ENCODE data around the gene PPCS.
"Not testable (repeated sequence)": the region's sequence is repeated elsewhere in the genome, so short reads cannot be mapped to it uniquely, and the experiment has no call there.

The PPCS gene

DNA sequence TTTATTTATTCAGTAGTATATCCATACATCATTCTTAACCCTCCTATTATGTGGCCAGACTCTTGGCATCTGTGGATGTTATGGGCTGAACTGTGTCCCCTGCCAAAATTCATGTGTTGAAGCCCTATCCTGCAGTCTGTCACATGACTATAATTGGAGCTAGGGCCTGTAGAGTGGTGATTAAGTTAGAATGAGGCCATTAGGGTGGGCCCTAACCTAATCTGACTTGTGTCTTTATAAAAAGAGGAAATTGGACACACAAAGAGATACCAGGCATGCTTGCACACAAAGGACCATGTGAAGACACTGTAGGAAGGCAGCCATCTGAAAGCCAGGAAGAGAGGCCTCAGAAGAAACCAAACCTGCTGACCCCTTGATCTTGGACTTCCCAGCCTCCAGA is 7.1 kb upstream of the PPCS start:
- FAIRE-seq = no peak
- no peak for DNase-seq (ENCODE audit: extremely low spot score, insufficient read length, low read depth)

- FAIRE-seq = no peak
These were observed 6.3 kb upstream of the PPCS start for GRCh38 chr1:42450061-42450460.

GRCh38 chr1:42453386-42453785 is 3.0 kb upstream of the PPCS start:
- DNase-seq (ENCODE audit: extremely low spot score, insufficient read length, low read depth) (no peak), FAIRE-seq (no peak)

More at GRCh38 chr1:42450061-42450460, 6.3 kb upstream of the PPCS start:
- no peak for DNase-seq (ENCODE audit: extremely low spot score, insufficient read length, low read depth)

- no peak for DNase-seq (ENCODE audit: extremely low spot score, insufficient read length, low read depth)
- FAIRE-seq = no peak
These were observed 1.9 kb upstream of the PPCS start for GRCh38 chr1:42454403-42454802.

DNA sequence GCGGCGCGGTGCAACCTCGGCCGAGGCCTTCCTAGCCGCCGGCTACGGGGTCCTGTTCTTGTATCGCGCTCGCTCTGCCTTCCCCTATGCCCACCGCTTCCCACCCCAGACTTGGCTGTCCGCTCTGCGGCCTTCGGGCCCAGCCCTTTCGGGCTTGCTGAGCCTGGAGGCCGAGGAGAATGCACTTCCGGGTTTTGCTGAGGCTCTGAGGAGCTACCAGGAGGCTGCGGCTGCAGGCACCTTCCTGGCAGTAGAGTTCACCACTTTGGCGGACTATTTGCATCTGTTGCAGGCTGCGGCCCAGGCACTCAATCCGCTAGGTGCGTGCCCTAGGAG is 379 bp downstream of the PPCS start:
- FAIRE-seq = peak; percentile 70

DNA sequence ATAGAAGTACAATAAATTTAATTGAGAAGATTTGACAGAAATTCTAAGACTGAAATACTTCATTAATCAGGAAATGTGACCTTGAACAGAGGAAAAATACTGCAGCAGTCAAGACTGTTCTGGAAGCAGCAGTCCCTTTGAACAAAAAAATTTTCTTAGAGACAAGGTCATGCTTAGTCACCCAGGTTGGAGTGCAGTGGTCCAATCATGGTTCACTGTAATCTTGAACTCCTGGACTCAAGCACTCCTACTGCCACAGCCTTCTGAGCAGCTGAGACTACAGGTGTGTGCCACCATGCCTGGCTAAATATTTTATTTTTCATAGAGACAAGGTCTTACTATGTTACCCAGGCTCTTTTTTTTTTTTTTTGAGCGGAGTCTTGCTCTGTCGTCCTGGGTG is 4.9 kb downstream of the PPCS start:
- FAIRE-seq = no peak
- no peak for DNase-seq (ENCODE audit: extremely low spot score, insufficient read length, low read depth)

More for the DNA sequence above, 379 bp downstream of the PPCS start:
- DNase-seq (ENCODE audit: extremely low spot score, insufficient read length, low read depth) = peak; percentile 53

DNA sequence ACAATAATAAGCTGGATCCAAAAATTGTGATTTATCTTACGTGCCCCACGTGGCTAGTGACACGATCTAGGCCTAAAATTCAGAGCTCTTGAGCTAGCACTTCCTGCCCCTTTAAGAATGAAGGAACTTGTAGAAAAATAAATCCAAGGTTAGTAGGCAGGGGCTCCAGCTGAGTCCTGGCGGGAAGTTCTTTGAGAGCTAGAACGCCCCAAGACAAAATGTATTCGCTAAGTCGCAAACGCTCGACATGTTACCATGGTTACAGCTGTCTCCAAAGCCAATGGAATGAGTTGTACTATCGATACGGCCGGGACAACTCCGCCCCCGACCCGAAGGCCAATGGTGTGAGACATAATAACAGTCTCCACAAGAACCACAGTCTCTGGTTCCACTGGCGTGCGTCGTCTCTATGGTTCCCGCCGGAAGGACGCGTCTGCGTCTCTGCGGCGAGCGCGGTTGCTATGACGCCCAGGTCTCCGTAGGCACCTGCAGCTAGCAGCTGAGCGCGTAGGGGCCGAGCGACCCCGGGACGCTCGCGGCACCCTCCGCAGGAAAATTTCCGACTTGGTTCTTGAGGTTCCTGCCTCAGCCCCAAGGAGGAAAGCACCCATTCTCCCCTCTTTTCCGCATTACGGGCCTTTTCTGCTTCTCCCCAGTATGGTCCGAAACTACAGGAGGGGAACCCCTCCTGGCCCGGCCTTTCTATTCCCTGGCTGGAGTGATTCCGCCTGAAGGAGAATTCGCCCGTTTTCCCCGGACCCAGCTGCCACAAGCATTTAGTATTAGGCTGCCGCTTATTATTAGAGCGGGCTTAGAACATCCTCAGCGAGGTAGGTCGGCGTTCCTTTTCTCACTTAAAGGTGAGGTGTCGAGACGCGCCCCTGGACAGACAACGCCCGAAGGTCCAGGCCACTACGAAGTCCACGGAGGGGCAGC is 6.8 kb downstream of the PPCS start, which contains the start of gene CCDC30:
TSS of gene CCDC30 (plus strand) at position 459 of the 936 bp plus-strand sequence. CDS start 17,266 bp downstream, outside the sequence.
- DNase-seq (ENCODE audit: extremely low spot score, insufficient read length, low read depth) (peak; percentile 92), FAIRE-seq (peak; percentile 99)

DNA sequence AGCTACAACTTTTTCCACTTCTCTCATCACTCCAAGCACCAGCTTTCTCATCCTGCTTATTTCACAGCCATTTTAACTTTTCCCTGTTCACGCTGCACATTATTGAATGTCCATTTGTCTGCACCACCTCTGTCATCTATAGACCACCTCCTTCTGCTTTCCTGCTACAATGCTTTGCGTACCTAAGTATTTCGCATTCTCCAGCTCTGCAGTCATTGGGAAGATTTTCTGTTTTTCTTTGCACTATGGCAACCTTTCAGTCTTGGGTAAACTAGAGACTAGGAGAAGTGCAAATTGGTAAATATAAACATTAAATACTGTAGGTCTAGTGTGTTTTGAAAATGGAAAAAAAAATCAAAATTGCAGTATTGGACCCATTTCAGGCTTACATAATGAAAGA is 7.6 kb downstream of the PPCS start:
- no peak for FAIRE-seq
- DNase-seq (ENCODE audit: extremely low spot score, insufficient read length, low read depth) = no peak

- DNase-seq (ENCODE audit: extremely low spot score, insufficient read length, low read depth) (no peak), FAIRE-seq (no peak)
These were observed 9.7 kb downstream of the PPCS start for GRCh38 chr1:42466030-42466429.

DNA sequence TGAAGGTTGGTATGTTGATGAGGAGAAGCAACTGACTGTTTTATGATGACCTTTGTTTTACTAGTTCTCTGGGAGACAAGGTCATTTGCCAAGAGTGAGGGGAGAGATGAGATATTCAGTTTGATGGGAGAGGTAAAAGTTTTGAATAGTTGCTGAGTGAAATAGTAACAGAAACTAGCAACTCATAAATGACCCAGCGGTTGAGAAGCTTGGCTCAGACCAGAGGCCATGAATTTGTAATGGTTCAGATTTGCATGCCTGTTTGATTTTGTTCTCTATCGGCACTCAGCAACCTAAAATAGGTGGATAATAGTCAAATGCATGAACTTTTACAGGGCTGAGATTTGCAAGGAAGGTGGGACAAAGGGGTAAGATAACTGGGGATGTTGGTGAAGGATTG is 13.4 kb downstream of the PPCS start:
- FAIRE-seq (no peak), DNase-seq (ENCODE audit: extremely low spot score, insufficient read length, low read depth) (no peak)

GRCh38 chr1:42476605-42477004 is 20.3 kb downstream of the PPCS start:
- no peak for FAIRE-seq
- DNase-seq (ENCODE audit: extremely low spot score, insufficient read length, low read depth) = no peak

GRCh38 chr1:42477354-42477753 is 21.0 kb downstream of the PPCS start:
- not testable (repeated sequence) for DNase-seq (ENCODE audit: extremely low spot score, insufficient read length, low read depth); FAIRE-seq

GRCh38 chr1:42477775-42478174 is 21.4 kb downstream of the PPCS start:
- FAIRE-seq (no peak), DNase-seq (ENCODE audit: extremely low spot score, insufficient read length, low read depth) (no peak)

DNA sequence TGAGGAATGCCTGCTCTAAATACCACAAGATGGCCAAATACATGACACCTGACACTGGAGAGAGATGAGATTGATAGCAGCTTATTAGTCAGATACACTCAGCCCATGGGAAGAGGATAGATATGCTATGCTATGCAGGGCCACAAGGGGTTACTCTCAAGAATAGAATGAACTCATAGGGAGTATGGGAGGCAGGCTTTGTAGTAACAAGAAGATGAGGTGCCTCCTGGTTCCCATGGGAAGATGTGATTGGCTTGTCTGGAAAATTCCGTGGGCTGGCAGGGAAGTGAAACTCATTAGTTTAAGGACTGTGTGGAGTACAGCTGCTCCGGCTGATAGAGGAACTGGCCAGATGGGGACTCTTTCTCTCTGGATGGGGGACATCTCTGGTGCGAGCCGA is 23.3 kb downstream of the PPCS start:
- FAIRE-seq = no peak
- no peak for DNase-seq (ENCODE audit: extremely low spot score, insufficient read length, low read depth)

DNA sequence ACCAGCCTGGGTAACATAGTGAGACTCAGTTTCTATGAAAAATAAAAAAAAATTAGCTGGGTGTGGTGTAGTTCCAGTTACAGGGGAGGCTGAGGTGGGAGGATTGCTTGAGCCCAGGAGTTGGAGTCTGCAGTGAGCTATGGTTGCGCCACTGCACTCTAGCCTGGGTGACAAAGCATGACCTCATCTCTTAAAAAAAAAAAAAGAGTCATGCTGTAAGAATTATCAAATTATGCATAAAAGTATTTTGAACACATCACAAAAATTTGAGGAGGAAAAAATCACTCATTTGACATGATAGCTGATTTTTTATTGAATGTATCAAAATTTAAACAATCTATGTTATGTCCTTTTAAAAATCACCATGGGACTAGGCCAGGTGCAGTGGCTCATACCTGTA is 24.6 kb downstream of the PPCS start:
- FAIRE-seq = no peak
- no peak for DNase-seq (ENCODE audit: extremely low spot score, insufficient read length, low read depth)

GRCh38 chr1:42482635-42483153 is 26.4 kb downstream of the PPCS start:
- DNase-seq (ENCODE audit: extremely low spot score, insufficient read length, low read depth) (no peak), FAIRE-seq (peak; percentile 24)

DNA sequence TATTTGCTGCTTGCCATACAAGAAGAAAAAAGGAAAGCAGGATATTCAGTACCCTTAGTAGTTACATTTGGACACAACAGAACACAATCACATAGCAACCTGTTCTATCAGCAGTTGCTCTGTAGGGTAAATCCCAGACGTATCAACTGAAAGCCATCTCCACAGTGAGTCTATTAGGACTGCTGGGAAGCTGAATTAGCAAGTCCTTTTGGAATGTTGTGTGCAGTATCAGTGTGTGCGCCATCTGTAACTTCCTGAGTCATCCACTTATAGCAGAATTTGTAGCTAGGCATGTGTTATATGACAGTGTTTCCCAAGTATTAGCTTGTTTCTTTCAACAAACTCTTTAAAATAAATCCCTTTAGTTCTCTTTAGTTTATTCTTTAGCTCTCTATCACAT is 28.0 kb downstream of the PPCS start:
- DNase-seq (ENCODE audit: extremely low spot score, insufficient read length, low read depth) (no peak), FAIRE-seq (no peak)

GRCh38 chr1:42490237-42490636 is 33.9 kb downstream of the PPCS start:
- DNase-seq (ENCODE audit: extremely low spot score, insufficient read length, low read depth) (no peak), FAIRE-seq (no peak)

GRCh38 chr1:42502031-42502430 is 45.7 kb downstream of the PPCS start:
- not testable (repeated sequence) for FAIRE-seq

GRCh38 chr1:42504535-42505128 is 48.3 kb downstream of the PPCS start:
- FAIRE-seq (no peak), DNase-seq (ENCODE audit: extremely low spot score, insufficient read length, low read depth) (no peak)

More at GRCh38 chr1:42502031-42502430, 45.7 kb downstream of the PPCS start:
- DNase-seq (ENCODE audit: extremely low spot score, insufficient read length, low read depth) = not testable (repeated sequence)

DNA sequence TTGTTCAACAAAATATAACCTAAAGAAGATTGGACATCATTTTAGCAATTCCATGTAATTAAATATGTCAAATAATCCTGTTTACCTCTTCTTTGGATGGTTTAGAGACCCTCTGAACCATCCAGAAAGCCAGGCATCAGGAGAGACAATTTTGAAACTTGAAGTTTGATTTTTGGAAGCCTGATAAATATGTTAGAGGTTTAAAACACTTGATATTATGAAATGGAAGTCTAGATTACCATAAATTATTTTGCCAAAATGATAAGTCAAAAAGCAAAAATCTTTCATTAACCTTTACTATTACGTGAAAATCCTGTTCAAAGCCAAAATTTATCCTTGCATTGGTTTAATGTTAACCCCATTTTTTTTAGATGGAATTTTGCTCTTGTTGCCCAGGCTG is 50.2 kb downstream of the PPCS start:
- FAIRE-seq = no peak
- DNase-seq (ENCODE audit: extremely low spot score, insufficient read length, low read depth) = no peak

Measured in GM18507 (cell line).